T follicular helper cell (primary cell): ENCODE results near the gene SLC19A2.
A peak's percentile ranks its signal among the peaks of the same experiment; 100 is the strongest.

Experiments used
- DNase-seq: peaks from one replicate; pipeline ENCODE4 v3.0.0-alpha.2; 2020; ENCODE audit warnings: low read depth

Gene SLC19A2

DNA sequence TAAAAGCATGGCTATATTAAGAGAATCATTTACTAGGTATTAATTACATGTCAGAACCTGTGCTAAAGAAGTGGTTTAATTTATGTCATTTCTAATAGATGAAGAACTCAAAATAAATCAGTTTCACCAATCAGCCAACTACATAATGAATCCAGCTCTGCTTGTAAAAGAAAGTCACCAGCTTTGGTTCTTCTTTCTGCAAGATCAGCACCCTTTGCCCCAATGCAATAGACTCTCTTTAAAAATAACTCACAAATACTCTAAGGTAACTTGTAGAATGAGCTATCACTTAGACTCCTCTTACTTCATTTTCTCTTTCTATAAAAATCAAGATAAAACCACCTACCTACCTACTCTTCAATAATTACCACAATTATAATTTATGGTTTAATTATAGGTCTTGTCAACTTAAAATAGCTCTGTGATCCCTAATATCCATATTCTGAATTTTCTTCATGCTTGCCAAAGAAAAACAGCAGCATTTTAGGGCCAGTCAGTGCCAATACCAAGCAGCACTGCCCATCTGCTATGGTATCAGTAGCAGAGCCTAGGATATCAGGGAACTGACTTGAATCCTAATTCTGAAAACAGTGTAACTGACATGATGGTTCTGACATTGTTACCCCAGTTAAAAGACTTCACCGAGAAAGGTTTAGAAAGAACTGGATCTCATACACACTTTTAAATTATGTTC, 11.3 kb downstream of the SLC19A2 start:
- no peak for DNase-seq

GRCh38 chr1:169473347-169473746, 12.4 kb downstream of the SLC19A2 start:
- no peak for DNase-seq

DNA sequence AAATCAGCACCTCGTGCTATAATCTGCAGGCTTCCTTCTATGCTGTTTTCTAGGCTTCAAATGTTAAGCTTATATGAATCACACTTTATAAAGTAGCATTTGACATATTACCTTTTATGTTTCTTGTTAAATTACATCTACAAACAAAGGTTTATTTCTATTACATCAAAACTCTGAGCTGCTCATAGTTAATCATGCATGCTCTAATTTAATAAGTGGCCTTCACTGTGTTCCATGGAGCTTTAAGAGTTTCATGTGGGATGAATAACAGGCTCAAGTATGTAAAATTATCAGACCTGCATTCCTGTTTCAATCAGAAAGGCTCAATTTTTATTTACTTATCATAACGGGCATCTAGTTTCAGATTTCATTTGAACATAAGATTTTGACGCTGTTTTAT, 13.0 kb downstream of the SLC19A2 start:
- no peak for DNase-seq

DNA sequence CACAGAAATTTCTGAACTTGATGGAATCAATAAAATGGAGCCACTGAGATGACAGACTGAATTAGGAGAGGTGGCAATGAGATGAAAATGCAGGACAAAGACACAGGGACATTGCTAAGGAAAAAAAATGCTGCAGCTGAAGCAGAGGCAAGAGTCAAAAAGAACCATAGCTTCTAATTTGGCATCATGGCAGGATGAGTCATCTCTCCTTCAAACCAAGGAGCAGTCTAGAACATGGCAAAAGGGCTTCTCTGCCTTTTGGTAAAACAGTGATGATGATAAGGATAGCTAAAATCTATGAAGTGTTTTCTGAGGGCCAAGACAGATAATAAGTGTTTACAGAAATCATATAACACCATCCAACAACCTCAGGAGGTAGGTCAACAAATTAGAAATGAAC, 16.8 kb downstream of the SLC19A2 start:
- no peak for DNase-seq

- DNase-seq, result no peak
Measured at GRCh38 chr1:169466259-169467230, 19.2 kb downstream of the SLC19A2 start.

DNA sequence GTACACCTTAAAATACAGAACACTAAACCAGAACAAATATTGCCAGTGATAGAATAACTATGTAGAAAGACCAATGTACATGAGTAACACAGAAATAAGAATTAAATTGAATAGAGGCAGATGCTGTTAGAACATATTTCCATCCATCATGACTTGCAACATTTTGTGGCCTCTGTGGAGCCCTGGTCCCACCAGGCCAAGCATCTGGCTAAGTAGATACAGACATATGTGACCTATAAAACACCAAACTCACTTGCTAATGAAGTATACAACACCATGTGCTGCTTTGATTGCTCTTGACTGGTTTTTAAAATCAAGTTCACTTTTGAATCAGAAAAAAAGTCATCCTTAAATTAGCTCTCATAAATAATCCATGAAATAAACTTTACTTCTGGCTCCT, 20.5 kb downstream of the SLC19A2 start:
- DNase-seq, result no peak

DNA sequence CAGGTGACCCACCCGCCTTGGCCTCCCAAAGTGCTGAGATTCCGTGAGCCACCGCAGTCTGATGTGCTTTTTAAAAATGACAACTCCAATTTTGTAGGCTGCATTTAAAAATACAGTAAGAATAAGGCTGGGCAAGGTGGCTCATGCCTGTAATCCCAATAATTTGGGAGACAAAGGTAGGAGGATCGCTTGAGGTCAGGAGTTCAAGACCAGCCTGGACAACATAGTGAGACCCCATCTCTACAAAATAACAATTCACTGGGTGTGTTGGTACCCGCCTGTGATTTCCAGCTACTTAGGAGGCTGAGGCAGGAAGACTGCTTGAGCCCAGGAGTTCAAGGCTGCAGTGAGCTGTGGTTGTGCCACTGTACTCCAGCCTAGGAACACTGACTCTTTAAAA, 23.4 kb downstream of the SLC19A2 start:
- DNase-seq, result no peak

GRCh38 chr1:169461390-169462000, 24.2 kb downstream of the SLC19A2 start:
- no peak for DNase-seq

- DNase-seq, result no peak
Measured at GRCh38 chr1:169460191-169460833, 25.4 kb downstream of the SLC19A2 start.

DNA sequence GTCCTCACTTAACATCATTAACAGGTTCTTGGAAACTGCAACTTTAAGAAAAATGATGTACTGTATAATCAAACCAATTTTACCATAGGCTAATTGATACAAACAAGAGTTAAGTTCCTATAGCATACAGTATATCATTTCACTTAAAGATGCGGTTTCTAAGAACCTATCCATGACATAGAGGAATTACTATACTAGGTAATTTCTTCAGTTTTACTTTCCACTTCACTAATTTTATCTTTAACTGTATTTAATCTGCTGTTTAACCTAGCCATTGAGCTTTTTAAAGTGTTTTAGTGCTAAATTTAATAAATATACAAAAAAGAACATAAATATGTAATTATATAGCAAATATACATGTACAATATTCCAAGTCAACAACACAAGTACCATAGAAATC, 28.3 kb downstream of the SLC19A2 start:
- DNase-seq, result no peak

GRCh38 chr1:169456029-169456428, 29.7 kb downstream of the SLC19A2 start:
- DNase-seq, result no peak

DNA sequence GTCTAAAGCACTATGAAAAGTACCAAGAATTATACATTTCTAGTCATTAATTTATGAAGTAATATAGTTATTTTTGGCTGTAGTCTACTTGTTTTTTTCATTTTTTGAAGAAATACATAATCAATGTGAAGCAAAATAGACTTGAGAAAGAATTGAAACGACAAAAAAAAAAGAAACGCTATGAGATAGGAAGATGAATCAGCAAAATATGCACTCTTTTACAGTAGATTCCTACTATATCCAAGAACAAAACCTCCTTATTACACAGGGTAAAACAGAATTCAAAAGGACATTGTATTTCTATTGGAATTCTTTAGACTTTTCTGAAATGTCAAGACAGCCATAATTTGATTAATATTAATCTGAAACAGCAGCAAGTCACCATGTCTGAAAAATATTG, 32.8 kb downstream of the SLC19A2 start:
- no peak for DNase-seq

- DNase-seq, result no peak
Measured at GRCh38 chr1:169451218-169451824, 34.4 kb downstream of the SLC19A2 start.

GRCh38 chr1:169443923-169444322, 41.8 kb downstream of the SLC19A2 start:
- DNase-seq, result no peak

- peak; percentile 2 for DNase-seq
Measured at GRCh38 chr1:169427081-169427641, 58.6 kb downstream of the SLC19A2 start, which contains the start of gene CCDC181. CCDC181 (minus strand) TSS chr1:169427474; CDS start chr1:169424927, 2,547 bp downstream.

- no peak for DNase-seq
Measured at GRCh38 chr1:169426174-169426705, 59.5 kb downstream of the SLC19A2 start.

DNA sequence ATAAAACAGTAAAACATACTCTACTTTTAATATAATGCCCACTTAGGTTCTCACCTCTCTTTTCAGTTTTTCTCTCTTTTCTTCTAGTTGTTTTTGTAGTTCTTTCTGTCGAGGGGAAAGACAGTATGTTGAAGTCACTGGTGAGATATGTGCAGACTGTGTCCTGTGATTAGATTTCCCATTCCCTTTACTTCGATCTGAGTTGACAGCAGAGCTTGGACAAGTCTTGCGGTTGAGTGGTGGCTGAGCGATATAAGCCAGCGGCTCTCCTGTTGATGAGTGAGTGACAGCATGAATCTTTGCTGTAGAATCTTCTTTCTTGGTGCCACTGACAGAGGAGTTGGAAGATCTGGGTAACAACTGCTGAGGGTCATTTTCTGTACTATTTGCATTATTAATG, 64.4 kb downstream of the SLC19A2 start:
- DNase-seq, result no peak

- no peak for DNase-seq
Measured at GRCh38 chr1:169414952-169415351, 70.8 kb downstream of the SLC19A2 start.
